Activated B cell treated with CpG ODN at 0.5 μM for 24 hours (primary cell): ENCODE results near the gene PSAT1. TPM values are rescaled to one million over a fixed set of nuclear protein-coding genes. Genes with fewer than 3 reads are reported as not detected.

ENCODE experiments used
- ATAC-seq: fragments of 200-7000 bp; cut with Tn5 transposase; one replicate; pipeline ENCODE4 v1.10.0; 2021; ENCODE audit warnings: low read depth, mild to moderate bottlenecking, moderate library complexity
- CTCF ChIA-PET: fragments of 350-600 bp; sonication (Branson Sonifier 250); formaldehyde crosslinking; loops from one replicate; lab custom pipeline; 2021; ENCODE audit warnings: antibody characterized with exemption; lab: Charles Lee
- POLR2A ChIA-PET: fragments of 350-600 bp; sonication (Branson Sonifier 250); formaldehyde crosslinking; loops from one replicate; lab custom pipeline; 2021; ENCODE audit warnings: antibody characterized with exemption; lab: Charles Lee
- DNase-seq: peaks from one replicate; pipeline ENCODE4 v3.0.0; 2022
- H3K27ac Mint-ChIP-seq: one replicate; pipeline ENCODE4 v1.8.0; 2020; ENCODE audit warnings: mixed read lengths
- H3K27me3 Mint-ChIP-seq: one replicate; pipeline ENCODE4 v1.8.0; 2021; ENCODE audit warnings: mixed read lengths
- H3K36me3 Mint-ChIP-seq: one replicate; pipeline ENCODE4 v1.8.0; 2021; ENCODE audit warnings: low read depth, mixed read lengths
- H3K4me1 Mint-ChIP-seq: one replicate; pipeline ENCODE4 v1.8.0; 2021; ENCODE audit warnings: mixed read lengths
- H3K4me3 Mint-ChIP-seq: one replicate; pipeline ENCODE4 v1.8.0; 2020; ENCODE audit warnings: mild to moderate bottlenecking, mixed read lengths
- H3K9me3 Mint-ChIP-seq: one replicate; pipeline ENCODE4 v1.8.0; 2020; ENCODE audit warnings: mixed read lengths
- CTCF ChIP-seq: fragments of 200-600 bp; IDR thresholded peaks from one replicate; pipeline ENCODE4 v1.8.0; 2022; ENCODE audit warnings: antibody characterized with exemption, mild to moderate bottlenecking
- intact Hi-C: fragments of 100-400 bp; cut with micrococcal nuclease; formaldehyde crosslinking; loops from one replicate; pipeline ENCODE4 v1.15.1; 2024
- total RNA-seq: library from RNA; stranded (reverse); gene quantifications from 2 replicates; pipeline ENCODE4 v1.2.3, GENCODE V29; 2022

The PSAT1 gene
- total RNA-seq, 1 donor from 2014 or later = 59.4 TPM

GRCh38 chr9:78316166-78316892 is 19.4 kb downstream of the PSAT1 start:
- ATAC-seq (no peak), DNase-seq (no peak)
- CTCF ChIA-PET = no interaction called here
- H3K4me1 Mint-ChIP-seq = no peaks in the 10 kb centered on the region
- intact Hi-C loops = no loop called here
- peaks cover 52% of the 10 kb centered on the region for H3K36me3 Mint-ChIP-seq
- no peaks in the 10 kb centered on the region for H3K9me3 Mint-ChIP-seq
- POLR2A ChIA-PET = interaction anchor here (1.0 kb wide), 1 partner anchor 20 kb away, joined by 4 read pairs; the partner anchor contains the start of gene PSAT1
- H3K27me3 Mint-ChIP-seq = no peaks in the 10 kb centered on the region
- H3K4me3 Mint-ChIP-seq = no peak overlapping the region
- TF ChIP-seq CTCF = no peak
- H3K27ac Mint-ChIP-seq = no peak overlapping the region

GRCh38 chr9:78319197-78320029 is 22.5 kb downstream of the PSAT1 start:
- DNase-seq = no peak
- Mint-ChIP-seq H3K27me3 (no peaks in the 10 kb centered on the region), H3K36me3 (peaks cover 47% of the 10 kb centered on the region), H3K4me1 (no peaks in the 10 kb centered on the region), H3K4me3 (no peak overlapping the region), H3K9me3 (no peaks in the 10 kb centered on the region), H3K27ac (no peak overlapping the region)
- no peak for ATAC-seq
- no peak for TF ChIP-seq CTCF
- intact Hi-C loops = no loop called here
- POLR2A ChIA-PET = no interaction called here
- CTCF ChIA-PET = no interaction called here

GRCh38 chr9:78320030-78320693 is 23.2 kb downstream of the PSAT1 start:
- H3K27ac Mint-ChIP-seq = no peak overlapping the region
- peaks cover 44% of the 10 kb centered on the region for H3K36me3 Mint-ChIP-seq
- DNase-seq = no peak
- ChIA-PET POLR2A (no interaction called here), CTCF (no interaction called here)
- H3K4me1 Mint-ChIP-seq = no peaks in the 10 kb centered on the region
- H3K27me3 Mint-ChIP-seq = no peaks in the 10 kb centered on the region
- no peaks in the 10 kb centered on the region for H3K9me3 Mint-ChIP-seq
- intact Hi-C loops = no loop called here
- H3K4me3 Mint-ChIP-seq = no peak overlapping the region
- no peak for ATAC-seq
- no peak for TF ChIP-seq CTCF

DNA sequence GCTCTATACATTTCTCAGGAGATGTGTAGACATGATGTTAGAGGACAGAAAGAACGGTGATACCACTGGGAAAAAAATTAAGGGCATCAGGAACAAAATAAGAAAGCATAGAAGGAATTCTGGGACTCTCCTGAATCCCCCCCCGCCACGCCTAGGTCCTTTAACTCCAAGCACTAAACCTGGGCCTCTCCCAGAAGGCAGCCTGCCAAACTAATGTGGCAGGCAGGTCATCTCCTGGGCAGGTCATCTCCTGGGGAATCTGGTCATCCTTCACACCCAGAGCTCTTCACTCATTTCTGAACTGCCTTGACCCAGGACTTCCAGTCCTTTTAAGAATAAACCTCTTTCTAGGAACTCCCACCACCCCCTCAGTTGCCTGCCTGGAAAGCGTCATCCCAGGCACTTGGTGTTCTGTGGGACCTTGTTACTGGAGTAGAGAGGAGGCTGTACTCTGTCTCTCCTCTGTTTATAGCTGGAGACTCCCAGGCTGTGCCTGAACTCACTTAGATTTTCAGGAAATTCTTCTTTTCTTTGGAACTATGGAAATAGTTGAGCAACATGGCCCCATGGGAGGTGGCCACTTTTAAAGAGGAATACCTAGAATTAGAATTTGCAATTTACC is 24.1 kb downstream of the PSAT1 start:
- H3K9me3 Mint-ChIP-seq = no peaks in the 10 kb centered on the region
- H3K27ac Mint-ChIP-seq = no peak overlapping the region
- no peaks in the 10 kb centered on the region for H3K27me3 Mint-ChIP-seq
- H3K4me1 Mint-ChIP-seq = no peaks in the 10 kb centered on the region
- ATAC-seq (no peak), DNase-seq (no peak)
- POLR2A ChIA-PET = no interaction called here
- H3K4me3 Mint-ChIP-seq = no peak overlapping the region
- no peak for TF ChIP-seq CTCF
- intact Hi-C loops = no loop called here
- CTCF ChIA-PET = no interaction called here
- H3K36me3 Mint-ChIP-seq = peaks cover 42% of the 10 kb centered on the region
